ENCODE data around the gene USP25. TPM values are rescaled to one million over a fixed set of nuclear protein-coding genes. Genes with fewer than 3 reads are reported as not detected.

USP25 gene
- total and polyA plus RNA-seq, 3 donors from 2014 or later: 69.2 to 123 (median 69.9) TPM

DNA sequence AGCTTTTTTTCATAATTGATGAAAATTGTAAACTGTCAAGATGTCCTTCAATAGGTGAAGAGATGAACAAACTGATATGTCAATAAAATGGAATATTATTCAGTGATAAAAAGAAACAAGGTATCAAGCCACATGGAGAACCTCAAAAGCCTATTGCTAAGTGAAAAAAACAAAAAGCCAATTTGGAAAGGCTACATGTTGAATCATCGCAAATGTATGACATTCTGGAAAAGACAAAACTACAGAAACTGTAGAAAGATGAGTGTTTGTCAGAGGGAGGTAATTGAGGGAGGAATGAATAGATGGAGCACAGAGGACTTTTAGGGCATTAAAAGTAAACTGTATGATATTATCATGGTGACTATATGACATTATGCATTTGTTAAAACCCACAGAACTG is 34.5 kb upstream of the USP25 start:
- intact Hi-C loops (cut with DNase I; ENCODE audit: low total_unique reads): no loop called here
- H3K4me3 ChIP-seq: no peak overlapping the region
- no peak overlapping the region for H3K27ac ChIP-seq
- H3K4me1 ChIP-seq: no peaks in the 10 kb centered on the region
- H3K9me3 ChIP-seq: no peaks in the 10 kb centered on the region
- TF ChIP-seq, protein P1, sequence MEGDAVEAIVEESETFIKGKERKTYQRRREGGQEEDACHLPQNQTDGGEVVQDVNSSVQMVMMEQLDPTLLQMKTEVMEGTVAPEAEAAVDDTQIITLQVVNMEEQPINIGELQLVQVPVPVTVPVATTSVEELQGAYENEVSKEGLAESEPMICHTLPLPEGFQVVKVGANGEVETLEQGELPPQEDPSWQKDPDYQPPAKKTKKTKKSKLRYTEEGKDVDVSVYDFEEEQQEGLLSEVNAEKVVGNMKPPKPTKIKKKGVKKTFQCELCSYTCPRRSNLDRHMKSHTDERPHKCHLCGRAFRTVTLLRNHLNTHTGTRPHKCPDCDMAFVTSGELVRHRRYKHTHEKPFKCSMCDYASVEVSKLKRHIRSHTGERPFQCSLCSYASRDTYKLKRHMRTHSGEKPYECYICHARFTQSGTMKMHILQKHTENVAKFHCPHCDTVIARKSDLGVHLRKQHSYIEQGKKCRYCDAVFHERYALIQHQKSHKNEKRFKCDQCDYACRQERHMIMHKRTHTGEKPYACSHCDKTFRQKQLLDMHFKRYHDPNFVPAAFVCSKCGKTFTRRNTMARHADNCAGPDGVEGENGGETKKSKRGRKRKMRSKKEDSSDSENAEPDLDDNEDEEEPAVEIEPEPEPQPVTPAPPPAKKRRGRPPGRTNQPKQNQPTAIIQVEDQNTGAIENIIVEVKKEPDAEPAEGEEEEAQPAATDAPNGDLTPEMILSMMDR (IDR thresholded peaks at IDR 0.05): no peak
- no peak for TF ChIP-seq POLR2A (IDR thresholded peaks at IDR 0.05)
- H3K27me3 ChIP-seq: no peaks in the 10 kb centered on the region
- no peaks in the 10 kb centered on the region for H3K36me3 ChIP-seq (ENCODE audit: low read depth, missing control alignments)
- DNase-seq: no peak
- WGBS, 2 donors: 96 to 98% methylated on average over 1 of the region's 1 CpG

DNA sequence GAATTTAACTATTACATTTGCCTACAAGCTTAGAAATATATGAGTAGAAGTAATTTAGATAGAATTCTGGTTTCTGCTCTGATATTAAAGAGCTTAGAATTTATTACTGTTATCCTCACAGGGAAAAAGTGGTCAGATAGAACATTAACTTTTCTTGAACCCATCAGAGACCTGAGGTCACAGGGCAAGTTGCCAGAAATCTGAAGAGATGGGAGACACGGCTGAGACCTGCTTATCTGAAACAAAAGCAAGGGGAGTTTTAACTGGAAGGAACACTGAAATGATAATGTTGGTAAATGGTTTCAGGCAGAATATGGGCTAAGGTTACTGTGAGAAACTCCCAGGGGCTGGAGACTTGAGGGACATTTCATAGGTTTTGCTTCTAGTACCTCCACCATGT is 28.0 kb upstream of the USP25 start:
- Histone ChIP-seq H3K4me3 (no peak overlapping the region), H3K27me3 (no peaks in the 10 kb centered on the region), H3K27ac (no peak overlapping the region), H3K36me3 (ENCODE audit: low read depth, missing control alignments) (no peaks in the 10 kb centered on the region), H3K9me3 (no peaks in the 10 kb centered on the region), H3K4me1 (no peaks in the 10 kb centered on the region)
- no peak for DNase-seq
- WGBS, 2 donors: 27 to 35% methylated on average over 1 of the region's 1 CpG
- TF ChIP-seq POLR2A (IDR thresholded peaks at IDR 0.05): no peak
- TF ChIP-seq, protein P1 (IDR thresholded peaks at IDR 0.05): no peak
- intact Hi-C loops (cut with DNase I; ENCODE audit: low total_unique reads): no loop called here

DNA sequence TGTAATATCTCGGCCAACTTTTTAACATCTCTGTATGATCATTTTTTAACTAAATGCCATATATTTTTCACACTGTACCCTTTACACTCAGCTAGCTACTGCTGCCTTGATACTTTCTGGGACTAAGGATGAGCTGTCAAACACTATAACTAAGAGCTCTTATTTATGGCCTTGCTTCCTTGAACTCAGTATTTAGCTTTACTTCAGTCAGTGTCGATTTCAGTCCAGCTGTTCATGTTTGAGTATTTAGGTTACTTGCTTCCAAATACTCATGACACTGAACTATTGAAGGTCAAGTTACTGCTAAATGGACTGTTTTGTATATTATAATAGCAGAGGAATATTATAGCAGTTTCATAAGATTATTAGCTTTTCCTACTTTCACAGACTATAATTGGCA is 25.9 kb upstream of the USP25 start:
- H3K27me3 ChIP-seq: no peaks in the 10 kb centered on the region
- 75 to 76% methylated on average over 2 of the region's 2 CpGs for WGBS, 2 donors
- no peak overlapping the region for H3K27ac ChIP-seq
- no peak for TF ChIP-seq POLR2A (IDR thresholded peaks at IDR 0.05)
- TF ChIP-seq, protein P1 (IDR thresholded peaks at IDR 0.05): no peak
- H3K4me3 ChIP-seq: no peak overlapping the region
- no peak for DNase-seq
- H3K4me1 ChIP-seq: no peaks in the 10 kb centered on the region
- H3K9me3 ChIP-seq: no peaks in the 10 kb centered on the region
- intact Hi-C loops (cut with DNase I; ENCODE audit: low total_unique reads): no loop called here
- no peaks in the 10 kb centered on the region for H3K36me3 ChIP-seq (ENCODE audit: low read depth, missing control alignments)

DNA sequence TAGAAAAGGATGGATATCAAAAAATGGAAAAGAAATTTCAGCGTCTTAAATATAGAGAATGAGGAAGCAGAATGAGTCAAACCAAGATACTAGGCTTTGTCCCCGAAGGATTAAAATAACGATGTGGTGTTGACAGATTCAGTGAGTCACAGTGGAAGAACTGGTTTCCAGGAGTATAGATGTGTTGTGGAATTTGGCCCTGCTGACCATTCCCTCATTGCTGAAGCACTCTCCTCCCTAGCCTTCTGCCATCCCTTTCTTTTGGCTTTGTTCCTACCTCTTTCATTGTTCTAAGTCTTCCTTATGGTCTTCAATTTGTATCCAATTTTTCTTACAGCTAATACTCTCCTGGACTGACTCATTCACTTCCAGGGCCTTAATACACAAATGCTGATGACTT is 23.1 kb upstream of the USP25 start:
- H3K27me3 ChIP-seq: no peaks in the 10 kb centered on the region
- H3K4me1 ChIP-seq: no peaks in the 10 kb centered on the region
- no peak for DNase-seq
- intact Hi-C loops (cut with DNase I; ENCODE audit: low total_unique reads): no loop called here
- 81 to 94% methylated on average over 3 of the region's 3 CpGs for WGBS, 2 donors
- H3K36me3 ChIP-seq (ENCODE audit: low read depth, missing control alignments): no peaks in the 10 kb centered on the region
- TF ChIP-seq, protein P1 (IDR thresholded peaks at IDR 0.05): no peak
- no peak for TF ChIP-seq POLR2A (IDR thresholded peaks at IDR 0.05)
- H3K9me3 ChIP-seq: no peaks in the 10 kb centered on the region
- H3K27ac ChIP-seq: no peak overlapping the region
- H3K4me3 ChIP-seq: no peak overlapping the region

DNA sequence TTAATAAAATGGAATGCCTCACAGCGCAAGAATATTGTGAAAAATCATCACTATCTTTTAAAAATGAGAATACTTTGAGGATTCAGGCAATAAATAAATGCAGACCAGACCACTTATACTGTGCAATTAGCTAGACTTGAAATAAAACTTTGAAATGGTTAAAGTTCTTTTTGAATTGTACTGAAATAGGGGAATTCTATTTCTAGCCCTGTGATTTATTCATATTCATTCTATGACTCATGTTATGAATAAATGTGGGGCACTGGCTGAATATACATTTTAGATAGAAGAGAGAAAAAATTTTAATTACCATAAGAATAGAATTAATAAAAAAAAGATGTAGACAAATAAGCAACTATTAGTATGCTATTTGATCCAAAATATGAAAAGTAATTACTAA is 16.4 kb upstream of the USP25 start:
- intact Hi-C loops (cut with DNase I; ENCODE audit: low total_unique reads): no loop called here
- DNase-seq: no peak
- TF ChIP-seq, protein P1 (IDR thresholded peaks at IDR 0.05): no peak
- no peak for TF ChIP-seq POLR2A (IDR thresholded peaks at IDR 0.05)
- no peaks in the 10 kb centered on the region for H3K27me3 ChIP-seq
- H3K9me3 ChIP-seq: no peaks in the 10 kb centered on the region
- no peaks in the 10 kb centered on the region for H3K36me3 ChIP-seq (ENCODE audit: low read depth, missing control alignments)
- no peak overlapping the region for H3K4me3 ChIP-seq
- no peak overlapping the region for H3K27ac ChIP-seq
- no peaks in the 10 kb centered on the region for H3K4me1 ChIP-seq
- WGBS, 2 donors: 51 to 95% methylated on average over 1 of the region's 1 CpG

Measured in testis (tissue), 3 donors.